ENCODE results near the gene RNF13.

Gene RNF13

DNA sequence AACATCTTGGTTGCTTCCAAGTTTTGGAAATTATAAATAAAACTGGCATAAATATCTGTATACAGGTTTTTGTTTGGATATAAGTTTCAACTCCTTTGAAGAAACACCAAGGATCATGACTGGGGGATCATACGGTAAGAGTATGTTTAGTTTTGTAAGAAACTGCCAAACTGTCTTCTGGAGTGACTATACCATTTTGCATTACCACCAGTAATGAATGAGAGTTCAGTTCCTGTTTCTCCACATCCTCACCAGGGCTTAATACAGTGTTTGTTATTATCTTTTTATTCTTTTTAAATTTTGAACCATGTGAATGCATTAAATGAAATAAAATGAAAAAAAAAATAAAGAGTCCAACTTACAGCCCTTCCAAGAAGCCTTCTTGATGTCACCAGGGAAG is 17.0 kb upstream of the RNF13 start:
- TF ChIP-seq, protein P1, sequence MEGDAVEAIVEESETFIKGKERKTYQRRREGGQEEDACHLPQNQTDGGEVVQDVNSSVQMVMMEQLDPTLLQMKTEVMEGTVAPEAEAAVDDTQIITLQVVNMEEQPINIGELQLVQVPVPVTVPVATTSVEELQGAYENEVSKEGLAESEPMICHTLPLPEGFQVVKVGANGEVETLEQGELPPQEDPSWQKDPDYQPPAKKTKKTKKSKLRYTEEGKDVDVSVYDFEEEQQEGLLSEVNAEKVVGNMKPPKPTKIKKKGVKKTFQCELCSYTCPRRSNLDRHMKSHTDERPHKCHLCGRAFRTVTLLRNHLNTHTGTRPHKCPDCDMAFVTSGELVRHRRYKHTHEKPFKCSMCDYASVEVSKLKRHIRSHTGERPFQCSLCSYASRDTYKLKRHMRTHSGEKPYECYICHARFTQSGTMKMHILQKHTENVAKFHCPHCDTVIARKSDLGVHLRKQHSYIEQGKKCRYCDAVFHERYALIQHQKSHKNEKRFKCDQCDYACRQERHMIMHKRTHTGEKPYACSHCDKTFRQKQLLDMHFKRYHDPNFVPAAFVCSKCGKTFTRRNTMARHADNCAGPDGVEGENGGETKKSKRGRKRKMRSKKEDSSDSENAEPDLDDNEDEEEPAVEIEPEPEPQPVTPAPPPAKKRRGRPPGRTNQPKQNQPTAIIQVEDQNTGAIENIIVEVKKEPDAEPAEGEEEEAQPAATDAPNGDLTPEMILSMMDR (conservative IDR thresholded peaks at IDR 0.05; ENCODE audit: low read depth, low read length) = no peak
- DNase-seq (ENCODE audit: low read depth) = no peak
- no peak overlapping the region for H3K4me3 ChIP-seq (ENCODE audit: low read depth, low read length)

DNA sequence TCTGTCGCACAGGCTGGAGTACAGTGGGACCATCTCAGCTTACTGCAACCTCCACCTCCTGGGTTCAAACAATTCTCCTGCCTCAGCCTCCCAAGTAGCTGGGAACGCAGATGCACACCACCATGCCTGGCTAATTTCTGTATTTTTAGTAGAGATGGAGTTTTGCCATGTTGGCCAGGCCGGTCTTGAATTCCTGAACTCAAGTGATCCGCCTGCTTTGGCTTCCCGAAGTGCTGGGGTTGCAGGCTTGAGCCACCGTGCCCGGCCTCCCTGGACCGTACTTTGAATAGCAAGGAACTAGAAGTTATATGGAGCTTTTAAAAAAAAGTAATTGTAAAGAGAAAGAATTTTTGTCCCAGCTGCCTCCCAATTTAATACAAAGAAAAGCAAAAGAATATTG is 12.3 kb upstream of the RNF13 start:
- no peak for DNase-seq (ENCODE audit: low read depth)
- H3K4me3 ChIP-seq (ENCODE audit: low read depth, low read length) = no peak overlapping the region
- TF ChIP-seq, protein P1 (conservative IDR thresholded peaks at IDR 0.05; ENCODE audit: low read depth, low read length) = no peak

DNA sequence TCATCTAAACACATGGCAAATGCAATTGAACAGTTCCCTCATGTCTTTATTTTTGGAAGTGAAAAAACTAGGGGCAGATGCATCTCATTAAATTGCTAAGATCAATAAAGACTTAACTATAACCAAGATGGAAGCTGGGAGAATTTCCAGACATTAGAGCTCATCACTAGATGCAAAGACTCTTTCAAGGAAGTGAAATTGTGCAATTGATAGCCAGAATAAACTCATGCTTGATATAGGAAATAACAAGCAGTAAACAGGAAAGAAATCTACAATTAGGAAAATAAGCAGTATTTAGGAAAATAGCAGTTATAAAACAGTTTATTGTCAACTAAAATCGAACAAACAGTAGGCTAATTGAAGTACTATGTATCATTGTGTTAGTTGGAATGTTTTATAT is 11.8 kb upstream of the RNF13 start:
- TF ChIP-seq, protein P1 (conservative IDR thresholded peaks at IDR 0.05; ENCODE audit: low read depth, low read length) = no peak
- no peak for DNase-seq (ENCODE audit: low read depth)
- H3K4me3 ChIP-seq (ENCODE audit: low read depth, low read length) = no peak overlapping the region

DNA sequence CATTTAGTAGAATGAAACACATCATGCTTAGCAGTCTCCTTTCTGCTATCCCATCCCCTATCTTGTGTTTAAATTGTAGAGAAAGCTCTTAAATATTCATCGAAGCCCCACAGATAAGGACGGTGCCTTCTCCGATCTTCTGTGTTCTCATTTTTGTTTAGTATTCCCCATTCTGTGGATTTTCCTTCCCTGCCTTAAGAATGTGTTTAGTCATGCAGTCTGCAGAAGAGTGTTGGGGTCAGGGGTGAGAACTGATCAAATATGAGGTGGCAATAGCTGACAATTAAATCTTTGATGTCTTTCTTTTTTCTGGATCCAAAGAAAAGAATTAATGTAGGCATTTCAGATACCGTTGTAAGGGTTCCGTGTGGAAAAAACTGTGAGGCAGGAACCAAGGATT is 11.4 kb upstream of the RNF13 start:
- TF ChIP-seq, protein P1 (conservative IDR thresholded peaks at IDR 0.05; ENCODE audit: low read depth, low read length) = no peak
- DNase-seq (ENCODE audit: low read depth) = no peak
- no peak overlapping the region for H3K4me3 ChIP-seq (ENCODE audit: low read depth, low read length)

DNA sequence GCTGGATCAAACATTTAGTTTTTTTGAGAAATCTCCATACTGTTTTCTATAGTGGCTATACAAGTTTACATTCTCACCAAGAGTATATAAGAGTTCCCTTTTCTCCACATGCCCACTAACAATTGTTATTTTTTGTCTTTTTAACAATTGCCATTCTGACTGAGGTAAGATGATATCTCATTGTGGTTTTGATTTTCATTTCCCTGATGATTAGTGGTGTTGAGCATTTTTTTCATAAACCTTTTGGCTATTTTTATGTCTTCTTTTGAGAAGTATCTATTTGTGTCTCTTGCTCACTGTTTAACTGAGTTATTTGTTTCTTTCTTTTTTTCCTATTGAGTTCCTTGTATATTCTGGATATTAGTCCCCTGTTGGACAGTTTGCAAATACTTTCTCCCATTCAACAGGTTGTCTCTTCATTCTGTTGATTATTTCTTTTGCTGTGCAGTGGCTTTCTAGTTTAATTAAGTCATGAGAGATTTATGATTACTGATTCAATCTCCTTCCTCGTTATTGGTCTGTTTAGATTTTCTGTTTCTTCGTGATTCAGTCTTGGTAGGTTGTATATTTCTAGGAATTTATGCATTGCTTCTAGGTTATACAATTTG is 6.7 kb upstream of the RNF13 start:
- H3K4me3 ChIP-seq (ENCODE audit: low read depth, low read length) = no peak overlapping the region
- TF ChIP-seq, protein P1 (conservative IDR thresholded peaks at IDR 0.05; ENCODE audit: low read depth, low read length) = no peak
- no peak for DNase-seq (ENCODE audit: low read depth)

DNA sequence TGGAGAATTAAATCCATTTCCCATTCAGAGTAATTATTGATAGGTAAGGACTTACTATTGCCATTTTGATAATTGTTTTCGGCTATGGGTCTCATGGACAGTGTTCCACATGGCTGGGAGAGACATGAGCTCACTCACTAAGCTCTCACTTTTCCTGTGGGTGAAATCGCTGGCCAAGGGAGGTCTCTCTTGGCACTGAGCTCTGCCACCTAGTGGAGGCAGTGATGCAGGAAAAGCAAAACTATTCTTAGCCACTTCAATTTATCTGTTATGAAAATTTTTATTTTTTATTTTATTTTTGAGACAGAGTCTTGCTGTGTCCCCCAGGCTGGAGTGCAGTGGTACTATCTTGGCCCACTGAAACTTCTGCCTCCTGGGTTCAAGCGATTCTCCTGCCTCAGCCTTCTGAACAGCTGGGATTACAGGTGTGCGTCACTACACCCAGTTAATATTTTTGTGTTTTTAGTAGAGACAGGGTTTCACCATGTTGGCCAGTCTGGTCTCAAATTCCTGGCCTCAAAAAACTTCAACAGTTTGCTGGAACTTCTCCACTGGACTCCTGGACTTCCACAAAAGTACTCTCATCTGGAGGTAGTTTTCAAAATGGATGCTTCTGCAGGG is 4.7 kb upstream of the RNF13 start:
- DNase-seq (ENCODE audit: low read depth) = peak; percentile 90
- TF ChIP-seq, protein P1 (conservative IDR thresholded peaks at IDR 0.05; ENCODE audit: low read depth, low read length) = peak; percentile 91
- H3K4me3 ChIP-seq (ENCODE audit: low read depth, low read length) = no peak overlapping the region

DNA sequence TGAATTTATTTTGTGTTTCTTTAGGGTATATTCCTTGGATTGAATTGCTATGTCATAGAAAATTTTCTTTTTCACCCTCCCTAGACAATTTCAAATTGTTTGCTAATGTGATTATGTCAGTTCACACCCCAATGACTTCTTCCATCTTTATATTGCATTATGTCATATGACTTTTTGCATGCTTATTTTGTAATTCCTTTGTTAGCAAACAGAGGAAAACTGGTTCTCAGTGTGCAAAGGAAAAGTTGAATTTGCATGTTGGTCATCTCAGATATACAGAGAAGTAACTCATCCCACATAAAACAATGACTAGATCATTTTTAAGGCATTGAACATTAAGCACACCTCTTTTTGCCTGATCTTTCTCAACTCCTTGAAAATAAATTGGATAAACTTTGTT is 3.3 kb upstream of the RNF13 start:
- no peak overlapping the region for H3K4me3 ChIP-seq (ENCODE audit: low read depth, low read length)
- TF ChIP-seq, protein P1 (conservative IDR thresholded peaks at IDR 0.05; ENCODE audit: low read depth, low read length) = no peak
- DNase-seq (ENCODE audit: low read depth) = no peak

Data from choroid plexus epithelial cell (primary cell).